Occipital lobe (tissue), 2 donors: ENCODE results near the gene SMIM5. TPM values are rescaled to one million over a fixed set of nuclear protein-coding genes. Genes with fewer than 3 reads are reported as not detected.
A peak's percentile ranks its signal among the peaks of the same experiment; 100 is the strongest.

Experiments
- DNase-seq: peaks from one replicate; lab custom pipeline; 2025; lab: John Stamatoyannopoulos, UW
- total RNA-seq: library from RNA; depleted of rRNA; stranded (reverse); fragments of >200 nt; gene quantifications from one replicate; pipeline ENCODE4 v1.2.3, GENCODE V29; 2014

SMIM5 gene
- total RNA-seq, 1 donor from 2014 or later: 0.47 TPM

DNA sequence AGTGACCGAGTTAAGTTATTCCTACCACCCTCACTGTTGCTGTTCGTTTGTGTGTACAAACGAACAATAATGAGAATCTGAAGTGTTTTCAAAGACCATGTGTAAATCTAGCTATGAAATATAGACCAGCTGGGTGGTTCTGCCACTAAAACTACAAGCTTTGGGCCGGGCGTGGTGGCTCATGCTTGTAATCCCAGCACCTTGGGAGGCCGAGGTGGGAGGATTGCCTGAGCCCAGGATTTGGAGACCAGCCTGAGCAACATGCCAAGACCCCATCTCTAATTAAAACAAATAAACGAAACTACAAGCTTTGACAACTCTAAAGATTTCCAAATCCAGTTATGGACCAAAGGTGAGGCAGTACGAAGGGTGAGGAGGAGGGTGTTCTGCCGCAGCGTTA lies 32.7 kb downstream of the SMIM5 start:
- DNase-seq: no peak

- DNase-seq: peak; percentile 97
Measured at GRCh38 chr17:75666959-75667790, 33.9 kb downstream of the SMIM5 start, which contains the start of the genes RECQL5 and SAP30BP. Gene RECQL5, minus strand, starts transcription at chr17:75667154. Its CDS starts 597 bp downstream, at chr17:75666557. Gene SAP30BP, plus strand, starts transcription at chr17:75667338. Its CDS starts 35 bp downstream, at chr17:75667373.

DNA sequence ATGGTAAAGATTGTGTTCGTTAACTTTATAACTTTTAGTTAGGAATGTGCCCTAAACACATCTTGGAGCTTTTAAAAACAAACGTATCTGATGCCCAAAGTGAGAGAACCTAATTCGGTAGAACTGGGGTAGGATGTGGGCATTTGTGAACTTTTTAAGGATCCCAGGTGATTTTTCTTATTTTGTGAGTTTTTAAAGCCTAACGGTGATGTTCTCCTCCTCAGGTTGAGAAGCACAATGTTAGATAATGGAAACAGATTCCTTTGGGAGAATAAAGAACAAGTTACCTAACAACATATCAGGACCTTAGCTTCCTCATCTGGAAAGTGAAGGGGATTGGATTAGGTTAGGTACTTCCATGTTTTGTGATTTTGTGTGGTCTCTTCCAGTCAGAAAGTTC lies 34.6 kb downstream of the SMIM5 start:
- DNase-seq: no peak

- no peak for DNase-seq
Measured at GRCh38 chr17:75668489-75668888, 35.3 kb downstream of the SMIM5 start.

GRCh38 chr17:75670868-75671267 lies 37.6 kb downstream of the SMIM5 start:
- no peak for DNase-seq

DNA sequence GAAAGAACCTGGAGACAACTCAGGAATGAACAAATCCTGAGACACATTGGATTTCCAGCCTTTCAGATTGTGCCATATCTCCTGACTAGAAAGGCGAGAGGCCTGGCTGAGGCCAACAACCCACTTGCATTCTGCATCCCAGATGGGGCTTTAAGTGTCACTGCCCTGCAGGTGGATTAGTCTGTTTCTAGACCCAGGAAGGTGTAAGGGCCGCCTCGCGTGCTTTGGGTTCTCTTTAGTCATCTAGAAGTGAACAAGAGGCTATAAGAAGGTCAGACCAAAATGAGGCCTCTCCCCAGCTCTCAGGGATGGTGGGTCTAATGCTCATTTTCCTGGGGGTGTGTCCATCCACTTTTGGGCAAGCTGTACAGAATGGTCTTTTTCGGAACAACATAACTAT lies 38.8 kb downstream of the SMIM5 start:
- no peak for DNase-seq

DNA sequence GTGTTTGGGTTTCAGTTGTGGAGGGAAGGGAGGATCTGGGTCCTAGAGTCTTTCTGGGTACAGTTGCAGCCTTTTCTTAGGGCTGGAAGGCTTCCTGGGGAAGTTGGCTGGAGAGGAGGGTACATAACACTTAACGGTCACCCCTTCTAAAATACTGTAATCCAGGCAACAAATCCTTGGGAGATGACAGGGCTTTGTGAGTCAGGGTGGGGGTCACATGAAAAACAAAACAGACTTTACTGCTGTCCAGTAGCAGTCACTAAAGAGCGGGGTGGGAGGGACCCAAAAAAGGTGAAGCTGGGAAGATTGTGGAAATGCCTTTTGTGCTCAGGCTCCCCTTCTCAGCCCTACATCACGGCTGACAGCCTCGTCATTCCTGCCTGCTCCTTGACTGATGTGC lies 40.3 kb downstream of the SMIM5 start:
- no peak for DNase-seq

DNA sequence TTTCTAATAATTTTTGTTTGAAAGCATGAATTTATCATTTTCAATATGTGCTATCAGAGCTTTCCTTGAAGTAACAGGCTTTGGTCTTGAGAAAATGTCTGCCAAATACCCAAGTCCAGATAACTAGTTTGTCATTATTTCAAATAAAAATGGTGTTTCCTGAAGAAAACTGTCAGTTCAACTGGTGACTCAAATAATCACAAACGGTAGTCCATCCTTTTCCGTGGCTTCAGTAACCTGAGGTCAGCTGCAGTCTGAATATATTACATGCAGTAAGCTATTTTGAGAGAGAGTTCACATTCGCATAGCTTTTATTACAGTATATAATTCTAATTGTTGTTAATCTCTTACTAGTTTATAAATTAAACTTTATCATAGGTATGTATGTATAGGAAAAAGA lies 43.2 kb downstream of the SMIM5 start:
- DNase-seq: no peak

DNA sequence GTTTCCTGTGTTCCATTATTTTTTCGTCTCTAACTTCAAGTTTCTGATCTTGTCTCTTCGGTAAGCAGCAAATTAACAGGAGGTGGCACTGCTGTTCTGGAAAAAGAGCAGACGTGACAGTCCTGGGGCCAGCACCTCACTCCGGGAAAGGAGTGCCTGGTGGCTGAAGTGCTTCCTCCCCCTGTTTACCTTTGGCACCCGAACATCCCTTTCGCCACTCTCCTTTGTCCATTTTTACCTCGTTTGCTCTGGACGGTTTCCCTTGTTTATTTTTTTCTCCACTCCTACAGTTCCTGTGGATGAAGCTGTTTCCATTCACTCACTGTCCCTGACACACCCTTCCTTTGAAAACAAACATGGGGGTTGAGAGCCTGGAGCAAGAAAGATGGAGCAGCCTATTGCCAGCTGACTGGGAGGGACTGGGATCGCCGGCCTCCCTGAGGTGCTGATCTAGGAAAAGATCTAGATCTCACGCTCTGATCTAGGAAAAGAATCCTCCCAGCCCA lies 46.5 kb downstream of the SMIM5 start:
- no peak for DNase-seq

- no peak for DNase-seq
Measured at GRCh38 chr17:75680431-75680830, 47.2 kb downstream of the SMIM5 start.

GRCh38 chr17:75681289-75681688 lies 48.1 kb downstream of the SMIM5 start:
- no peak for DNase-seq

DNA sequence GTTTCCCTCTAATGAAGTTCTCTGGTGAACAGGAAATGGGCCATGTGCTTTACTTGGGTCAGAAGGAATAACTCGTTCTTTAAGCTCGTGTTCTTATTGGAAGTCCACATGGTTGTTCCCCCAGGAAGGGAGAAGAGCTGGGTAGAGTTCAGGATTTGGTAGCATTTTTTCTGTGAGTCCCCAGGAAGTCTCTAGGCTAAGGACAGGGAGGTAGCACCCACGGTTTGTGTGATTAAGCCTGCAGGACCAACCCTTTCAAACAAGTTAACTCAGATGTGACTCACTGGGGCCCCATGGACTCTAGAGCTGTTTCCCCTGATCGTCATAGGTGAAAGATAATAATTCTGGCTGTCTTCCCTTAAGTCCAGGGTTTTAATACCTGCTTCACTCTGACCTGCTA lies 50.3 kb downstream of the SMIM5 start:
- DNase-seq: no peak

DNA sequence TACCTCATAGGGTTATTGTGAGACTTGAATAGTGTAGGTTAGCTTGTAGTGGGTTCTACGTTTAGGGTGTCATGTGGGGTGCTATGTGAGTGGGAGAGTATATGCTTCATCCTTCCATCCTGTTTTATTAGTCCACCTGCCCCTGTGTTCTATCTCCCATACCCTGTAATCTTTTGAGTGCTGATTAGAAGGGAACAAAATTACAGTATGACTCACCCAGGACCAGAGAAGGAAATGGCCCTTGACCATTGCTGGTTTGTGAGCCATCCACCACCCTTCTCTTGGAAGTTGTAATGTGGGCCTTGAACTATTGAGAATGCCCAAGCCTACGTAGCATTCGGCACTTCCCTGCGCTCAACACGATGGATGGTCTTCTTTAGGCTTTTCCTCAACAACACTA lies 51.0 kb downstream of the SMIM5 start:
- DNase-seq: no peak

GRCh38 chr17:75684924-75685323 lies 51.7 kb downstream of the SMIM5 start:
- DNase-seq: no peak

DNA sequence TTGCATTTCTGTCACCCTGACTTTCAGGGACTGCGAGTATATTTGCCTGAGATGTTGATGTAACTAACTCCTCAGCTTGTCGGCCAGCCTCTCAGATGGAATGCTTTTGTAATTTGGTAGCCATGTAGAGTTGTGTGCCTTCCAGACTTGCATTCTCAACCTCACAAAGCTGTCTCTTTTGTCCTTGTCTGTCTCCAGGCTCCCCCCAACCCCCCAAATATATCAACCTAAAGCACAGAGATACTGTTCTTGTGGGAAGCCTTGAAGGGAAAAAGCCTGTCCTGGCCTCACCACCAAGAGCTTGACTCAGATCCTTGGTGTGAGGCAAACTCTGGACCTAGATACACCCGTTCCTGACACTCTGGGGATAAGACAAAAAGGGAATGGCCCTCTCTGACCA lies 52.3 kb downstream of the SMIM5 start:
- no peak for DNase-seq

GRCh38 chr17:75688209-75688825 lies 55.1 kb downstream of the SMIM5 start:
- DNase-seq: no peak

GRCh38 chr17:75689441-75689873 lies 56.2 kb downstream of the SMIM5 start:
- no peak for DNase-seq

Other genes with a start within 250 kb of the SMIM5 start
- gene GRB2, start 227.8 kb upstream of the SMIM5 start, total RNA-seq: 125 TPM
- gene TMEM94, start 176.8 kb upstream of the SMIM5 start, total RNA-seq: 25.4 TPM
- gene CASKIN2, start 117.9 kb upstream of the SMIM5 start, total RNA-seq: 4.8 TPM
- gene TSEN54, start 116.9 kb upstream of the SMIM5 start, total RNA-seq: 8.1 TPM
- 2.7 TPM for gene LLGL2, start 107.7 kb upstream of the SMIM5 start, total RNA-seq
- gene MYO15B, start 45.6 kb upstream of the SMIM5 start, total RNA-seq: 15.9 TPM
- 9.8 TPM for gene RECQL5, start 33.7 kb downstream of the SMIM5 start, total RNA-seq
- 34.0 TPM for gene SAP30BP, start 33.9 kb downstream of the SMIM5 start, total RNA-seq
- gene ITGB4, start 88.0 kb downstream of the SMIM5 start, total RNA-seq: 2.7 TPM
- 11.4 TPM for gene GALK1, start 131.8 kb downstream of the SMIM5 start, total RNA-seq
- gene UNK, start 151.4 kb downstream of the SMIM5 start, total RNA-seq: 29.2 TPM
- 1.1 TPM for gene UNC13D, start 211.0 kb downstream of the SMIM5 start, total RNA-seq
- gene WBP2, start 221.9 kb downstream of the SMIM5 start, total RNA-seq: 25.9 TPM
- 12.3 TPM for gene TRIM47, start 245.1 kb downstream of the SMIM5 start, total RNA-seq